PC-9 (cell line): ENCODE measurements around the gene BHLHA9. TPM values are rescaled to one million over a fixed set of nuclear protein-coding genes. Genes with fewer than 3 reads are reported as not detected.

Source experiments
- BruUV-seq: library from RNA; stranded (reverse); fragments of 400-500 nt; replicated peaks from 2 replicates; lab custom pipeline; 2021; lab: Mats Ljungman, UMichigan
- CTCF ChIA-PET: fragments of 300-600 bp; sonication (Branson Sonifier 250); formaldehyde crosslinking; loops from one replicate; lab custom pipeline; 2022; ENCODE audit warnings: antibody characterized with exemption; lab: Charles Lee
- POLR2A ChIA-PET: fragments of 300-600 bp; sonication (Branson Sonifier 250); formaldehyde crosslinking; loops from one replicate; lab custom pipeline; 2022; ENCODE audit warnings: antibody characterized with exemption; ENCODE audit not compliant: unreplicated experiment; lab: Charles Lee
- DNase-seq, 2 experiments: peaks; one replicate each; pipeline versions ENCODE4 v3.0.0 to v3.0.0-alpha.2; 2015 to 2022; ENCODE audit warnings: mixed read lengths in 1 of 2
- H2AFZ ChIP-seq: fragments of 200-600 bp; sonication (generic); 2 replicates; pipeline ENCODE4 v1.8.1; 2017; ENCODE audit warnings: antibody characterized with exemption
- H3F3A ChIP-seq: fragments of 200-600 bp; sonication (generic); 2 replicates; pipeline ENCODE4 v1.8.1; 2017; ENCODE audit warnings: antibody characterized with exemption, mild to moderate bottlenecking, low read depth; ENCODE audit not compliant: insufficient read depth
- H3K27ac ChIP-seq: fragments of 200-600 bp; sonication (generic); 2 replicates; pipeline ENCODE4 v1.6.1; 2016; ENCODE audit warnings: mixed run types
- H3K27me3 ChIP-seq: fragments of 200-600 bp; sonication (generic); 2 replicates; pipeline ENCODE4 v1.6.1; 2016; ENCODE audit warnings: low read depth, mixed run types; ENCODE audit not compliant: insufficient read depth
- H3K36me3 ChIP-seq: fragments of 200-600 bp; sonication (generic); 2 replicates; pipeline ENCODE4 v1.6.1; 2016; ENCODE audit warnings: low read depth, mixed run types
- H3K4me1 ChIP-seq: fragments of 200-600 bp; sonication (generic); replicated peaks from 2 replicates; pipeline ENCODE4 v1.6.1; 2016; ENCODE audit warnings: mixed run types; ENCODE audit not compliant: insufficient read depth
- H3K4me2 ChIP-seq: fragments of 200-600 bp; sonication (generic); 2 replicates; pipeline ENCODE4 v1.6.1; 2017; ENCODE audit warnings: mixed run types
- H3K4me3 ChIP-seq: fragments of 200-600 bp; sonication (generic); 2 replicates; pipeline ENCODE4 v1.6.1; 2016; ENCODE audit warnings: mixed run types
- H3K79me2 ChIP-seq: fragments of 200-600 bp; sonication (generic); 2 replicates; pipeline ENCODE4 v1.6.1; 2017; ENCODE audit warnings: low read depth, mixed run types
- H3K9me2 ChIP-seq: fragments of 200-600 bp; sonication (generic); 2 replicates; pipeline ENCODE4 v1.8.1; 2017; ENCODE audit warnings: mild to moderate bottlenecking; ENCODE audit not compliant: insufficient read depth
- H3K9me3 ChIP-seq: fragments of 200-600 bp; sonication (generic); 2 replicates; pipeline ENCODE4 v1.8.1; 2016; ENCODE audit warnings: low read depth; ENCODE audit not compliant: insufficient read depth
- H4K20me1 ChIP-seq: fragments of 200-600 bp; sonication (generic); 2 replicates; pipeline ENCODE4 v1.8.1; 2017; ENCODE audit not compliant: insufficient read depth
- CTCF ChIP-seq: fragments of 200-600 bp; sonication (generic); conservative IDR thresholded peaks from 2 replicates; pipeline ENCODE4 v1.6.1; 2017; ENCODE audit warnings: mixed run types, antibody characterized with exemption, mild to moderate bottlenecking, moderate library complexity
- EZH2 ChIP-seq: fragments of 200-600 bp; sonication (generic); IDR thresholded peaks from 2 replicates; pipeline ENCODE4 v1.8.0; 2017; ENCODE audit warnings: antibody characterized with exemption, low read depth
- intact Hi-C: fragments of 100-400 bp; cut with micrococcal nuclease; formaldehyde crosslinking; loops from one replicate; pipeline ENCODE4 v1.10.0; 2022; ENCODE audit not compliant: unreplicated experiment
- total RNA-seq: library from RNA; stranded (reverse); gene quantifications from 2 replicates; pipeline ENCODE4 v1.2.3, GENCODE V29; 2021

BHLHA9 gene
- total RNA-seq, 1 experiment from 2014 or later = not detected

- Histone ChIP-seq H3K27ac (no peak overlapping the region), H4K20me1 (no peaks in the 10 kb centered on the region), H3K4me1 (no peaks in the 10 kb centered on the region), H3K27me3 (peaks cover 50% of the 10 kb centered on the region), H3K9me2 (no peaks in the 10 kb centered on the region), H3K4me2 (no peak overlapping the region), H3K9me3 (no peaks in the 10 kb centered on the region), H3F3A (peaks cover 13% of the 10 kb centered on the region), H3K4me3 (no peak overlapping the region), H2AFZ (no peak overlapping the region), H3K36me3 (no peaks in the 10 kb centered on the region), H3K79me2 (no peaks in the 10 kb centered on the region)
- no TSS peak for BruUV-seq
- POLR2A ChIA-PET = interaction anchor here (0.6 kb wide), 1 partner anchor 82 kb away, joined by 4 read pairs; no protein-coding TSS in a partner anchor
- intact Hi-C loops = no loop called here
- no peak for DNase-seq
- TF ChIP-seq CTCF (no peak), EZH2 (no peak)
- CTCF ChIA-PET = no interaction called here
Measured at GRCh38 chr17:1280652-1281051, 10.4 kb downstream of the BHLHA9 start.

GRCh38 chr17:1286379-1287106 is 16.3 kb downstream of the BHLHA9 start:
- no TSS peak for BruUV-seq
- Histone ChIP-seq H3K27ac (no peak overlapping the region), H3F3A (peaks cover 13% of the 10 kb centered on the region), H3K36me3 (no peaks in the 10 kb centered on the region), H3K4me3 (no peak overlapping the region), H3K4me1 (no peaks in the 10 kb centered on the region), H3K9me2 (no peaks in the 10 kb centered on the region), H3K27me3 (peaks cover 15% of the 10 kb centered on the region), H3K4me2 (no peak overlapping the region), H3K79me2 (no peaks in the 10 kb centered on the region), H4K20me1 (no peaks in the 10 kb centered on the region), H3K9me3 (no peaks in the 10 kb centered on the region), H2AFZ (no peak overlapping the region)
- ChIA-PET POLR2A (no interaction called here), CTCF (no interaction called here)
- TF ChIP-seq CTCF (no peak), EZH2 (no peak)
- intact Hi-C loops = no loop called here
- no peak for DNase-seq

- Histone ChIP-seq H3K36me3 (no peaks in the 10 kb centered on the region), H3K4me2 (no peak overlapping the region), H3F3A (peaks cover 4% of the 10 kb centered on the region; the same call in 1 of the 2 replicates), H3K4me3 (no peak overlapping the region), H3K4me1 (no peaks in the 10 kb centered on the region), H2AFZ (no peak overlapping the region), H3K27me3 (peaks cover 7% of the 10 kb centered on the region; the same call in 1 of the 2 replicates), H3K79me2 (no peaks in the 10 kb centered on the region), H3K9me3 (no peaks in the 10 kb centered on the region), H4K20me1 (no peaks in the 10 kb centered on the region), H3K9me2 (no peaks in the 10 kb centered on the region), H3K27ac (no peak overlapping the region)
- no peak for DNase-seq
- intact Hi-C loops = no loop called here
- POLR2A ChIA-PET = interaction anchor here (0.7 kb wide), 1 partner anchor 1135 kb away, joined by 4 read pairs; no protein-coding TSS in a partner anchor
- BruUV-seq = no TSS peak
- TF ChIP-seq EZH2 = no peak
- TF ChIP-seq CTCF = no peak
- CTCF ChIA-PET = no interaction called here
Measured at GRCh38 chr17:1289695-1290094, 19.5 kb downstream of the BHLHA9 start.
